D721Med (cell line): ENCODE measurements around the gene EMILIN2.
"Not testable (repeated sequence)": the region's sequence is repeated elsewhere in the genome, so short reads cannot be mapped to it uniquely, and the experiment has no call there.

Experiments used
- DNase-seq: peaks from one replicate; pipeline ENCODE4 v3.0.0; 2011; ENCODE audit warnings: low spot score; ENCODE audit not compliant: insufficient read length
- FAIRE-seq: peaks from 2 replicates; lab custom pipeline; 2011; peaks lifted over from hg19 to GRCh38; lab: Jason Lieb, UNC
- TF ChIP-seq, protein P1 (sequence below): IDR thresholded peaks from 2 replicates; pipeline ENCODE4 v1.5.1; 2012; ENCODE audit warnings: mild to moderate bottlenecking, control low read depth; ENCODE audit not compliant: insufficient read depth; ENCODE audit errors: missing control alignments

EMILIN2 gene

DNA sequence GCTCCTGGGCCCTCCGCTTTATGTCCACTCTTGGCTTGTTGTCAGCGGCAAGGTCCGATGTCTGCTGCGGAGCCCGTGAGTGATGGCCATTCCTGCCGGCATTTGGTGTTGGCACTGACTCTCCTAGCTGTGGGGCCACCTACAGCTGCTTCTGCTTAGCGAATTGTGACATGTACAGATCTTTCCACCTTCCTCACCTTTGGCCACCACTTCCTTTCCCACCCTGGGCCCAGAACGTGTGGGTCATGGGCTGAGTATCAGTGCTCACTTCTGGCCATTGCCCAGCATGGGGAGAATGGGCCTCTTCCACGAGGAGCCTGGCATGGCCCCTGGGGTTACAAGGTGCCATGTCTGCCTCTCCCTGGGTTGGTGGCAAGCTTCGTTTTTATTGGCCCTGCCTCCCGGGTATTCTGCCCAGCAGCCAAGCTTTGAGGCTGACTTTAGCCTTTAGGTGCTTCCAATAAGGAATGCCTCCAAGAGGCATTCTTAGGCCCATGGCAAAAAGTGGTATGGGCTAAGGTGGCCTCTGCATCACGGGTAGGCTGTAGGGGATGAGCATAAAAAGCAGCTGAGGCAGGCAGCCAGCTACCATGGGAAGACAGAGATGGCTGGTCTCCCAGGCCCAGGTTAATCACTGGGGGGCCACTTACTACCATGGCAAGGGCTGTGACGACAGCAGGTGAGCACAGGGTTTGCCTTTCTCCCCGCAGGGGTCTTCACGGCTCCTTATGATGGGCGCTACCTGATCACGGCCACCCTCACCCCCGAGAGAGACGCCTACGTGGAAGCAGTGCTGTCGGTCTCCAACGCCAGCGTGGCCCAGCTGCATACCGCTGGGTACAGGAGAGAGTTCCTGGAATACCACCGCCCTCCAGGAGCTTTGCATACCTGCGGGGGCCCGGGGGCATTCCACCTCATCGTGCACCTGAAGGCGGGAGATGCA is 65.8 kb downstream of the EMILIN2 start:
- no peak for FAIRE-seq
- TF ChIP-seq, protein P1, sequence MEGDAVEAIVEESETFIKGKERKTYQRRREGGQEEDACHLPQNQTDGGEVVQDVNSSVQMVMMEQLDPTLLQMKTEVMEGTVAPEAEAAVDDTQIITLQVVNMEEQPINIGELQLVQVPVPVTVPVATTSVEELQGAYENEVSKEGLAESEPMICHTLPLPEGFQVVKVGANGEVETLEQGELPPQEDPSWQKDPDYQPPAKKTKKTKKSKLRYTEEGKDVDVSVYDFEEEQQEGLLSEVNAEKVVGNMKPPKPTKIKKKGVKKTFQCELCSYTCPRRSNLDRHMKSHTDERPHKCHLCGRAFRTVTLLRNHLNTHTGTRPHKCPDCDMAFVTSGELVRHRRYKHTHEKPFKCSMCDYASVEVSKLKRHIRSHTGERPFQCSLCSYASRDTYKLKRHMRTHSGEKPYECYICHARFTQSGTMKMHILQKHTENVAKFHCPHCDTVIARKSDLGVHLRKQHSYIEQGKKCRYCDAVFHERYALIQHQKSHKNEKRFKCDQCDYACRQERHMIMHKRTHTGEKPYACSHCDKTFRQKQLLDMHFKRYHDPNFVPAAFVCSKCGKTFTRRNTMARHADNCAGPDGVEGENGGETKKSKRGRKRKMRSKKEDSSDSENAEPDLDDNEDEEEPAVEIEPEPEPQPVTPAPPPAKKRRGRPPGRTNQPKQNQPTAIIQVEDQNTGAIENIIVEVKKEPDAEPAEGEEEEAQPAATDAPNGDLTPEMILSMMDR: no peak
- no peak for DNase-seq

DNA sequence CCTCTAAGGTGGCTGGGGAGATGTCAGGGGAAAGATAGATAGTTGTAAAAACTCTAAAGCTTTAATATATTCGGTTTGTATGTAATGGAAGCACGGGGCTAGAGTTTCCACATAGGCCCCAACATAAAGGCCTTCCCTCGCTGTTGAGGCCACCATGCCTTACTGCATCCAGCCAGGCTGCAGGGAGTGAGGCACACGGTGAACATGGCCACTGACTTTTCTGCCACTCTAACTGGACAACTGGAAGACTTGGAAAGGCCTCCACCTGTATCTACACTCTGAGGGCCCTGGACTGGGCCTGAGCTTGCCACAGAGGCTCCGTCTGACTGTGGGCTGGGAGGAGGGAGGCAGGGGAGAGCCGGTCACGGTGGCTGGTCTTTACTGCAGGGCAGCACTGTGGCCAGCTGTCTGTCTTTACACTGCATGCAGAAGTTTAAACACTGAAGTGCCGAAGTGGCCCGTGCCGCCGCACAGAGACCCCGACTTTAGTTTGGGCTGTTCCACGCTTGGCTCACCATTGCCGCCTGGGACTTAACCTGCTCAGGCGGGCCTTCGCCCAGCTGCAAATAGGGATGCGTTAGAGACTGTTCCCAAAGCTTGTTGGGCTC is 66.7 kb downstream of the EMILIN2 start:
- no peak for DNase-seq
- FAIRE-seq: no peak
- TF ChIP-seq, protein P1: no peak

DNA sequence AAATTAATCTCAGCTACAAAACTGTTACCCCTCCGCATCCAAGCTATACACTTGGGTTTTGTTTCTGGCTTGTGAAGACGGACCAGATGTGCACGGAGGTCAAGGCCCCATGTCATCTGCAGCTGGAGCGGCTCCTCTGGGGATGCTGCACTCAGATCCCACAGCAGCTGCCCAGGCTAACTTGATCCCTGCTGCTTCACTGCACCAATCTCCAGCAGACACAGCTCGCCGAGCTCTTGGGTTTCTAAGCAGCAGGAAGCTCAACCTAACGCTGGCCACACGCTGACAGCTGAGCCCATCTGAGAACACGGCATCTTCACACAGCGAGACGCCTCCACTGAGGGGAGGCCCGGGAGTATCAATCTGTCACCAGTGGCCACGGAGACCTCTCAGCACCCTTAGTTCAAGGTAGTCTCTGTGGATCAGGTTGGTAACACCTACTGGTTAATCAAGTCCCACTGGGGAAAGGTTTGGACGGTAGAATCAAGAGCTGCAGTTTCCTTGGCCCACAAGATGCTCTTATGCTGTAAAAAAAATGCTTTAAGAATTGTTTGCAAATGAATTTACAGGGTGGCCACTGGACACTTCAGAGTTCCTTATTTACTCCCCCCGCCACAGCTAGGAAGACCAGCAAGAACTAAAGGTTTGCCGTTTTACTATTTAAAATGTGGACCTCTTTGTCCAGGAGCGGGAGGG is 67.5 kb downstream of the EMILIN2 start:
- FAIRE-seq: no peak
- DNase-seq: no peak
- TF ChIP-seq, protein P1: no peak

- TF ChIP-seq, protein P1: no peak
- DNase-seq: no peak
- no peak for FAIRE-seq
These were observed 68.1 kb downstream of the EMILIN2 start for GRCh38 chr18:2914881-2915240.

GRCh38 chr18:2915486-2915885 is 68.7 kb downstream of the EMILIN2 start:
- DNase-seq, FAIRE-seq: not testable (repeated sequence)

GRCh38 chr18:2916184-2916583 is 69.4 kb downstream of the EMILIN2 start:
- TF ChIP-seq, protein P1: no peak
- no peak for DNase-seq
- no peak for FAIRE-seq

DNA sequence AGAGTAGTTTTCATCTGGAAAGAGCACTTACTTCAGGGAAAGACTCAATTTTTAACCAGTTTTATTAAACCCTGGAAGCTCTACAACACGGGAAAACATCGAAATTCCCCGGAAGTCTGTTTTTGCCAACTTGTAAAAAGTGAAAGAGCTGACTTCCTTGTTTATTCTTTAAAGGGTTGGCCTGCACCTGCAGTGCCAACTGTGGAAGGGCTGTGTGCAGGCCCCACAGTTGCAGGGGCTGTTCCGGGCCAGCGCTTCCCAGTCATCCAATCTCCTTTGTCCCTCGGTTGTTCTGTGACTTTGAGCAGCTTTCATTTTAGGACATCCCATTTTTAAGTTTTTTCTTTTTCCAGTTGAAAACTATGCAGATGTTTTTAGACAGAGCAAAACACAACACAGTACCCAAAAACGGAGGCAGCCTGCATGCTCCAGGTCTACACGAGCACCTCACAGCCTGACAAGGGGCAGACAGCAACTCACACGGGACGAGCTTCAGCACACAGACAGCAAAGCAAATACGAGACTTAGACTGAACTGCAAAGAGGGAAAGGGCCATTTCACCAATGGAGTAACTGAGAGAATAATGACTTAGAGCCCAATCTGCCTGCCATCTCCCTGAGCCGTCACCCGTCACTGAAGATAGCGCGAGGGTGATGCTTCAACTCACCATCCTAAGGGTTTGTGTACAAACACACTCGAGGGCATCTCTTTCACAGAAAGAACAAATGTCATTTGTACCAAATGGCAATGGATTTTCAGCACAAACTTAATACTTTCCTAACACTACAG is 70.6 kb downstream of the EMILIN2 start:
- DNase-seq (no peak), FAIRE-seq (no peak)
- TF ChIP-seq, protein P1: no peak
